GM23338 (cell line): ENCODE data around the gene LUC7L.

Experiments used
- CREB1 ChIP-seq: fragments of 250-450 bp; sonication (Bioruptor Pico); IDR thresholded peaks from 2 replicates; pipeline ENCODE4 v1.5.0; 2020; ENCODE audit warnings: low read depth, mild to moderate bottlenecking, moderate library complexity
- CTCF ChIP-seq, 2 experiments: fragments of 200-600 bp in 1 of 2; sonication (generic) in 1 of 2; conservative IDR thresholded peaks; 2 replicates each; pipeline versions ENCODE4 v1.5.1 to v1.6.1; 2016 to 2017; ENCODE audit warnings: antibody characterized with exemption in 2 of 2, low read depth in 2 of 2, mild to moderate bottlenecking in 2 of 2, moderate library complexity in 1 of 2
- EZH2 ChIP-seq: fragments of 200-600 bp; sonication (generic); IDR thresholded peaks from one replicate; pipeline ENCODE4 v1.8.0; 2017; ENCODE audit warnings: antibody characterized with exemption, mild to moderate bottlenecking, low read depth; ENCODE audit not compliant: unreplicated experiment
- EZH2phosphoT487 ChIP-seq: fragments of 200-600 bp; sonication (generic); IDR thresholded peaks from one replicate; pipeline ENCODE4 v1.8.1; 2018; ENCODE audit warnings: antibody characterized with exemption; ENCODE audit not compliant: unreplicated experiment
- JUNB ChIP-seq: IDR thresholded peaks from one replicate; pipeline ENCODE4 v1.6.1; 2016; ENCODE audit warnings: antibody characterized with exemption; ENCODE audit not compliant: unreplicated experiment
- NANOG ChIP-seq: IDR thresholded peaks from 2 replicates; pipeline ENCODE4 v1.6.1; 2016; ENCODE audit warnings: antibody characterized with exemption, borderline replicate concordance
- POLR2AphosphoS5 ChIP-seq: IDR thresholded peaks from 2 replicates; pipeline ENCODE4 v1.6.1; 2016; ENCODE audit warnings: antibody characterized with exemption, low read depth
- REST ChIP-seq: IDR thresholded peaks from one replicate; pipeline ENCODE4 v1.6.1; 2018; ENCODE audit warnings: antibody characterized with exemption; ENCODE audit not compliant: unreplicated experiment
- STAT1 ChIP-seq: IDR thresholded peaks from one replicate; pipeline ENCODE4 v1.6.1; 2016; ENCODE audit warnings: antibody characterized with exemption; ENCODE audit not compliant: unreplicated experiment

- TF ChIP-seq EZH2 (peak; percentile 85), CTCF (conservative IDR thresholded peaks at IDR 0.05; ENCODE audit: low read depth in 2 of 2) (no peak), STAT1 (no peak), POLR2AphosphoS5 (no peak), EZH2phosphoT487 (peak; percentile 93), REST (no peak), NANOG (no peak), JUNB (no peak), CREB1 (CRISPR knock-in tag) (no peak)
Observed at GRCh38 chr16:165539-166374, 63.5 kb downstream of the LUC7L start, which contains the start of gene HBM.
